ENCODE results near the gene APOBEC3C.
"Not testable (repeated sequence)": the region's sequence is repeated elsewhere in the genome, so short reads cannot be mapped to it uniquely, and the experiment has no call there.

Gene APOBEC3C

DNA sequence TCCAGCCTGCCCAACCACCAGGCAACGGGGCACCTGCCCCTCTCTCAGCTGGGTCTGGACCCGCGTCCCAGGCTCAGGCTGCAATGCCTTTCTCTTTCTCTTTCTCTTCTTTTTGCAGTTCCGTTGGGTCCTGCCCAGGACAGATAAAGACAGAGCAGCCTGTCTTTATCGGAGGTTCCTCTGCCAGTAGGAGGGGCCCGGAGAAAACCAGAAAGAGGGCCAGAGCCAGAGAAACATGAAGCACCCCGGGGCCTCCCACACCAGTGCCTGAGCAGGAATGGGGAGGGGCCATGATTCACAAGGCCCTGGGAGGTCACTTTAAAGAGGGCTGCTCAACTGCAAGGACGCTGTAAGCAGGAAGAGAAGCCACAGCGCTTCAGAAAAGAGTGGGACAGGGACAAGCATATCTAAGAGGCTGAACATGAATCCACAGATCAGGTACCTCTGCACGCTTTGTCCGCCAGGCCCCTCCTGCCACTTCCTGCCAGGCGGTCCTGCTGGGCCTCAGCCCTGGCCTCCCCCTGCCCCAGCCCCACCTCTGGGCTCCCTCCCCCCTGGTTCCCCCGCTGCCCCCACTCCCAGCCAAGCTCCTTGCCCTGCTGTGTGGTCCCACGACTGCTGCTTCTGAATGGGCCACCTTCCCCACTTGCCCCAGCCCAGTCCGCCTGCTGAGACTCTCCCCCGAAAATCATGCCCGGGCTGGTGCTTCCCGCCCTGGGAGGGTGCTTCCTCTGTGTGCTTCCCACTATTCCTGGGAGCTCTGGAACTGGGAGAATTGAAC lies at the start of gene APOBEC3C:
TSS of gene APOBEC3C (plus strand) at position 316 of the 781 bp plus-strand sequence. CDS start at position 422, 106 bp downstream.
- DNase-seq = peak in 32 of 56 donors; percentile 3 to 50 (median 16)

DNA sequence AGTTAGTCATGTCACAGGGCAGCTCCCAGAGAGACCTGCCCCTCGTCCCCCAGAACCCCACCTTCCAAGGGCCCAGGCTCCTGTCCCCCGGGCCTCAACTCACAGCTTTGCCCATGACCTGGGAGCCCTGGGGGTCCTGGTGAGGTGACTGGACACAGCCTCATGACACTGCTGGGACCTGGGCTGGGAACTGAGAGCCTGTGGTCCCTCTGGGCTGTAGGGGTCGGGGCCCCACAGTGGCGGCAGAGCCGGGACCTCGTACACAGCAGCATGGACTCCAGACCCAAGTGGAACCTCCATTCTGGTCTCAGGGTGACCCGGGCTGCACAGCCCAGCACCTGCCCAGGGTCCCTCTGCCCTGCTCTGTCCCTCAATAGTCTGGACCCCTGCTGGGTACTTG lies 49.8 kb upstream of the APOBEC3C start:
- no peak for DNase-seq

GRCh38 chr22:38964989-38965388 lies 49.1 kb upstream of the APOBEC3C start:
- DNase-seq = no peak

GRCh38 chr22:38965614-38966379 lies 48.3 kb upstream of the APOBEC3C start:
- no peak for DNase-seq

DNA sequence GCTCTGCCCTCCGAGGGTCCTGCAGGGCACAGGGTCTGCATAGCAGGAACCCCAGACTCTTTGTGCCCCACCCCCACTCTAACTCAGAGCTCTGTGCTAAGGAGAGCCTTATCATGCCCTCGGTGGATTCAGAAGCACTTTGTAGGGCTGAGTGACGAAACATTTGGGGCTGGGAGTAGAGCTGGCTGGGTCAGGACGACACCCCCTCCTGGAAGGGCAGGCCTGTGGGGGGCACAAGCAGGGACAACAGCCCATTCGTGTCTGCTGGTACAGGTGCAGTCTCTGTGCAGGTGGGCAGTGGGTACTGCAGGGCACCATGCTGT lies 47.7 kb upstream of the APOBEC3C start:
- DNase-seq = no peak

GRCh38 chr22:38966942-38967341 lies 47.1 kb upstream of the APOBEC3C start:
- DNase-seq = no peak

DNA sequence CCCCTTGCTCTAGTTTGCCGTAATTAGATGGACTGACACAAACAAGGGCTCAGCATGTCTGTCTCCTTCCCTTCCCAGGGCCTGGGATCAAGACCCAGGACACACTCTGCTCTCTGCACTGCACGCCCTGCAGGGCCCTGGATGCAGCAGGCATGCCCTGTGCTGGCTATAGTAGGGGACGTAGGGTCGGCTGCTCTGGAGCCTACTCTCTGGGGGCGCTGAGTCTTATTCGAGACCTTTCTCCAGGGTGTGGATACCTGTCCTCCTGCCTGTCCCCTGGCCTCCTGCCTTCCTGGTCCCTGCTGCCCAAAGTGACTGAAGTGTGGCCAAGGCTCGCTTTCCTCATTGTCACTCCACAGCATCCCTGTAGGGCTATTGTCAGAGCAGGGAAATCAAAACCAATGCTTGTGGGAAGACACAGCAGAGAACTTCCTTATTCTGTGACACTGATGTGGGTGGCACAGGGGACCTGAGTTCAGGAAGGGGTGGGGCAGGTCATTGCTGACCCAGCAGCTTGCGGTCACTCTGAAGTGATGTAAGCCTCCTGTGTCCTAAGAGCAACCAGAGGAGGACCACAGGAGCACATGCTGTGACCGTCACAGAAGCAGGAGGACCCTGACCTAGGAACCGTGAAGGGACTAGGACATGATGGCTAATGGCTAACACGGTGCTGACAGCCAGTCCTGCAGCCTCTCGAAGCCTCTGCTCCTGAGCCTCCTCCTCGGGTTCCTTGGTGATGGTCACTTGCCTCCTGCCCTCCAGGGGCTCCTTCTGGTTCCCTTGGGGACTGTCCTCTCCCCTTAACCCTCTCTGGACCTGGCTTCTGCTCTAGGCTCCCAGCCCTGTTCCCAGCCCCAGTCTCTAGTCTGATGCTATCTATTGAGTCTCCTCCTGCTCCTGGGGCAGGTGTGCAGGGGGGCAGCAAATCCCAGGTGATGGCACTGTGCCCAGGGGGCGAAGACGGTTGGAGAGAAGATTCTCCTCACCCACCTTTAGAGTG lies 46.3 kb upstream of the APOBEC3C start:
- DNase-seq = peak in 2 of 56 donors; percentile 6 to 12

- no peak for DNase-seq
Observed at GRCh38 chr22:38968801-38969200, 45.3 kb upstream of the APOBEC3C start.

GRCh38 chr22:38970551-38970950 lies 43.5 kb upstream of the APOBEC3C start:
- DNase-seq = no peak

DNA sequence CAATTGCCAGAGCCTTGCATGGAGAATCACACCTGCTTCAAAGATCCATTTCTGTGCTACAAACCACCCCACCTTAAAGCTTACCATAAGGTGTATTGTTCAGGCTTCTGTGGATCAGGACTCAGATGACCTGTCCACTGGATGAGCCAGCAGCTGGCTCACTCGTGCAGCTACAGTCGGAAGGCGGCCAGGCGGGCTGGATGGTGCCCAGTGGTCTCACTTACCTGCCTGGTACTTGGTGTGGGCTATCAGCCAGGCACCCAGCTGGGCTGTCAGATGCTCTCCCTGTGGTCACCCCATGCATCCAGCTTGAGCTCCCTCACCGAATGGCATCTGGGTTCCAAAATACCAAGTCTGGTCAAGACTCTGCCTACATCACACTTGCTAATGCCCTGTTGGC lies 42.9 kb upstream of the APOBEC3C start:
- no peak for DNase-seq

DNA sequence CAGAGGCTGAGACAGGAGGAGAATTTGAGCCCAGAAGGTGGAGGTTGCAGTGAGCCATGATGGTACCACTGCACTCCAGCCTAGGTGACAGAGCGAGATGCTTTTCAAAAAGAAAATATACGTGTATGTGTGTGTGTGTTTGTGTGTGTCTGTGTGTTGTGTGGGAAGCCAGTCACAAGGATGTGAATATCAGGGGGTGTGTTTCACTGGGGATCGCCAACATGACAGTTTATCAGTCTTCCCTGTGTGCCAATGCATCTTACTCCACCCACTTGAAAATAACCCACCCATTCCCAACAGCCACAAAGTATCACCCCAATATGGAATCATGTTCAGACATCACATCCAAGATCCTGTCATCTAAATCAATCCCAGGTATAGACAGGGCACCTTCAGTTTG lies 42.3 kb upstream of the APOBEC3C start:
- no peak for DNase-seq

DNA sequence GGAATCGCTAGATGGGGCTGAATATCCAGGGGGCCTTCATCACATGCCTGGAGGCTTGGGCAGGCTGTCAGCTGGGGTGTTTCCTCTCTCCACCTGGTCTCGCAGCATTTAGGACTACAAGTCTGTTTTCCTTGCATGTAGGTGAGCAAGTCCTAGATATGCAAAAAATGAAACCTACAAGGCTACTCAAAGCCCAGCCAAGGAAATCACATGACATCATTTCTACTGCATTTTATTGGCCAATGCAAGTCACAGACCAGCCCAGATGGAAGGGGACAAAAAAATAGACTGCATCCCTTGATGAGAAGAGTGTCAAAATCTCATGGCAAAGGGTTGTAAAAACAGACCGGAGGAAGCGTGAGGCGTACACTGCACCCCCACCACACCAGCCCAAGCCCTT lies 41.5 kb upstream of the APOBEC3C start:
- no peak for DNase-seq

DNA sequence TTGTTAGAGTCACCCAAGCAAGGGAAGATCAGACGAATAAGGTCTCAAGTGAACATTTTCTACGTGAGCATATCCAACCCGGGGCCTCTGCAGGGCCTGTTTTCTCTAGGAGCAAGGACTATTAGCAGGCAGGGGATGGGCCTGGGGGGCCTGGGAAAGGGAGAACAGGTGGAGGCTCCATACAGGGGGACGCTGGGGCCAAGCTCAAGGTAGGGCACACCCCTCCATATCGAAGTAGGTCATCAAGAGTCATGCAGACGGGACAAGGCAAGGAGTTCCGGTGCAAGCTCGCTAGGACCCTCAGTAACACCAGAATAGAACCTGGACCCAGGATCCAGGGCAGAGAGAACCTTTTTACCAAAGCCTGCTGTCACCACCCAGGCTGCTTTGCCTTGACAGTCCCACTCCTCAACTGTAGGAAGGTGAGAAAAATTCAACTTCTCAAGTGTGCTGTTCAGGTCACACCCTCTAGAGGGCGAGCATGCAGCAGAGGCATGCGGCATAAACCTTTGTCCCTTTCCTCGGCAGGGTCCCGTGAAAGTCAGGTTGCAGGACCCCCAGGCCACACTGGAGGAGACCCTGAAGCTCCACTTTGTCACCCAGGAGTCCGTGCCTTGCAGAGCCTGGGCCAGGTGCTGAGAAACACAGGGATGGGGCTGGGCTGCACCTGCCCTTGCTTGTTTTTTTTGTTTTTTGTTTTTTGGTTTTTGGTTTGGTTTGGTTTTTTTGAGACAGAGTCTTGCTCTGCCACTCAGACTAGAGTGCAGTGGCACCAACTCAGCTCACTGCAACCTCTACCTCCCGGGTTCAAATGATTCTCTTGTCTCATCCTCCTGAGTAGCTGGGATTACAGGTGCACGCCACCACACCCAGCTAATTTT lies 40.5 kb upstream of the APOBEC3C start:
- DNase-seq = no peak

GRCh38 chr22:38974170-38974825 lies 39.8 kb upstream of the APOBEC3C start:
- DNase-seq = no peak

- no peak for DNase-seq
Observed at GRCh38 chr22:38974826-38975175, 39.3 kb upstream of the APOBEC3C start.

DNA sequence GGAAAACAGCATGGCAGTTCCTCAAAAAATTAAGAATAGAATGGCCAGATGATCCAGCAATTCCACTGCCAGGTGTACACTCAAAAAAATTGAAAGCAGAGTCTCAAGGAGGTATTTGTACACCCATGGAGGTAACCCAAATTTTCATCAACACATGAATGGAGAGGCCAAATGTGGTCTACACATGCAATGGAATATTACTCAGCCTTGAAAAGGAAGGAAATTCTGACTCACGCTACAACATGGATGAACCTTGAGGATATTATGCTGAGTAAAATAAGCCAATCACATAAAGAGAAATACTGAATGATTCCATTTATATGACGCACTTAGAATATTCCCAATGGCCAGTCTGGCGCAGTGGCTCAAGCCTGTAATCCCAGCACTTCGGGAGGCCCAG lies 36.8 kb upstream of the APOBEC3C start:
- DNase-seq = not testable (repeated sequence)

GRCh38 chr22:38980587-38980986 lies 33.5 kb upstream of the APOBEC3C start:
- not testable (repeated sequence) for DNase-seq

DNA sequence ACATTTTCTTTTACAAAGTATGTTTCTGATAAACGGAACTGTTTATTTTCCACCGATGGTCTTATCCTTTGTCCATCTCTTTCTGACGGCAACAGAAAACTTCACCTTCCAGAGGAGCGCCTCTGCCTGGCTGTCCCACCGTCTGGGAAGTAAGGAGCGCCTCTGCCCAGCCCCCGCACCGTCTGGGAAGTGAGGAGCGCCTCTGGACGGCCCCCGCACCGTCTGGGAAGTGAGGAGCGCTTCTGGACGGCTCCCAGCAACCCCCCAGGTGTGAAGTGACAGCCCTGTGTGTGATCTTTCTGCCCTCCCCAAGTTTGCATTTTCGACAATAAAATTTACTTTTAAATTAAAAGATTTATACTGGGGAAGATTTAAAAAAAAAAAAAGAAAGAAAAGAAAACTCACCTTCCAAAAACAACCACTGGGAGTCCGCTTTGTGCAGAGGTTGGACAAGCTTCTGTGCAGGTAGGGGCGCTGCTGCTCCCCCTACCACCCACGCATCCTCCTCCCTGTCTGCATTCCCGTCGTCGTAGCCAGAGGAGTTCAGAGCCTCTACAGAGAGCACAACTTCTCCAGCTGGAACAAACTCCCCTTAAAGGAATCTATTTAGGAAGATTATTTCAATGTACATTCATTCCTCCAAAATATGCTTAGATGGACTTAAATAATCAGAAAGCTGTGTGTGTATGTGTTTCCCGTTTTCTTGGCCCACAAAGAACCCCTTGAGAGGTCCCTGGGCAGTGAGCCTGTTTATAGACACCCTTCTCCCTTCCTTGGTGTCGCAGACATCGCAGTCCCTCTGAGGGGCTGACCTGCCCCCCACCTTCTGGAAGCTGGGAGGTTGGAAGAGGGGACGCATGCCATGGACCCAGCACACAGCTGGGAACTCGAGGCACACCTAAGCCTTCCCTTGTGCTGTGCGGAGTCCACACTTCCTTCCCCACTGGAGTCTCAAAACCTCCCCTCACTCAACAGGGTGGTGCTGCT lies 32.8 kb upstream of the APOBEC3C start:
- peak in 1 of 56 donors; percentile 4 for DNase-seq

Data from amygdala (tissue), 56 donors.